ENCODE results near the gene CLCN1. TPM values are rescaled to one million over a fixed set of nuclear protein-coding genes. Genes with fewer than 3 reads are reported as not detected.
A peak's percentile ranks its signal among the peaks of the same experiment; 100 is the strongest.

The CLCN1 gene
- total and polyA plus RNA-seq, 2 of the 4 experiments (the other 2 are of a cell fraction): not detected

- Histone ChIP-seq H3K9me3 (ENCODE audit: control insufficient read depth, insufficient read depth, low read length) (no peaks in the 10 kb centered on the region), H3K79me1 (ENCODE audit: low read depth in 1 of 2, low read length in 2 of 2) (peaks cover 19 to 64% of the 10 kb centered on the region in 2 experiments), H2BK5ac (ENCODE audit: low read depth, low read length, poor library complexity, severe bottlenecking) (peak overlapping the region; percentile 33), H3K14ac (replicated peaks; ENCODE audit: low read depth, low read length) (peak overlapping the region; percentile 80), H3K9me1 (ENCODE audit: insufficient read depth, low read length) (peaks cover 28% of the 10 kb centered on the region), H3K36me3 (ENCODE audit: control insufficient read depth, insufficient read depth, low read length) (peaks cover 65% of the 10 kb centered on the region), H3K4me1 (ENCODE audit: control insufficient read depth, insufficient read depth, low read length) (peaks cover 37% of the 10 kb centered on the region), H3K4ac (ENCODE audit: low read depth, low read length) (peak overlapping the region; percentile 28; the same call in 1 of the 2 replicates), H4K5ac (ENCODE audit: low read depth, low read length) (no peak overlapping the region), H2BK15ac (ENCODE audit: low read depth, low read length) (no peak overlapping the region), H3K23ac (ENCODE audit: low read depth, low read length) (peak overlapping the region; percentile 97), H2BK20ac (ENCODE audit: low read depth, low read length) (no peak overlapping the region), H2AFZ (replicated peaks; ENCODE audit: low read length, poor library complexity) (no peak overlapping the region), H2AK9ac (replicated peaks; ENCODE audit: low read depth, low read length, poor library complexity) (peak overlapping the region; percentile 50), H3K27ac (ENCODE audit: insufficient read depth, low read length) (peak overlapping the region; percentile 52), H4K91ac (ENCODE audit: insufficient read depth, low read depth, low read length) (no peak overlapping the region), H3K18ac (ENCODE audit: low read depth, low read length) (no peak overlapping the region), H3K27me3 (ENCODE audit: control insufficient read depth, insufficient read depth, low read length) (no peaks in the 10 kb centered on the region), H3K4me2 (ENCODE audit: low read depth, low read length) (peak overlapping the region; percentile 93), H3K9ac (ENCODE audit: low read depth, low read length) (peak overlapping the region; percentile 97), H3K4me3 (ENCODE audit: insufficient read depth, low read depth, low read length) (peak overlapping the region; percentile 68), H3K56ac (ENCODE audit: extremely low read depth, insufficient read depth, low read length) (no peak overlapping the region), H4K20me1 (ENCODE audit: insufficient read depth, low read length) (peaks cover 74% of the 10 kb centered on the region), H4K8ac (ENCODE audit: low read depth in 2 of 2, low read length in 2 of 2) (no peak overlapping the region; a peak in 1 of 4 replicates), H2AK5ac (ENCODE audit: low read depth, low read length) (no peak overlapping the region), H2BK120ac (ENCODE audit: low read depth, low read length) (no peak overlapping the region)
- intact Hi-C loops (cut with micrococcal nuclease) (loop anchor here (5.0 kb wide), 2 partner anchors 142 to 822 kb away; no protein-coding TSS in a partner anchor), in situ Hi-C loops (cut with MboI; ENCODE audit: low sequenced_read_pairs) (no loop called here), dilution Hi-C loops (cut with HindIII; ENCODE audit: low sequenced_read_pairs, unreplicated experiment) (no loop called here)
- no TSS peak for BruUV-seq (replicated peaks)
- POLR2A ChIA-PET (ENCODE audit: unreplicated experiment): interaction anchor here (1.2 kb wide), 2 partner anchors 9 to 13 kb away, joined by 4 to 5 read pairs; no protein-coding TSS in a partner anchor
- CTCF ChIA-PET: interaction anchor here (0.7 kb wide), 1 partner anchor 18 kb away, joined by 3 read pairs; no protein-coding TSS in a partner anchor
- DNase-seq: peak; percentile 59
- no peak for ATAC-seq (ENCODE audit: low read depth)
- WGBS, 2 experiments (ENCODE audit: extremely low coverage in 2 of 2, insufficient read length in 1 of 2): 49% methylated on average over 4 of the region's 5 CpGs; no CpG with 5 or more reads in 1 of the 2 experiments
- TF ChIP-seq MXI1 (IDR thresholded peaks at IDR 0.05; ENCODE audit: borderline replicate concordance, low read depth, low read length): no peak
- TF ChIP-seq FOS (IDR thresholded peaks at IDR 0.05; ENCODE audit: low read depth, low read length): no peak
- TF ChIP-seq USF2 (IDR thresholded peaks at IDR 0.05; ENCODE audit: low read depth, low read length): no peak
- TF ChIP-seq MAFK (IDR thresholded peaks at IDR 0.05; ENCODE audit: low read depth, low read length): no peak
- TF ChIP-seq CEBPB (IDR thresholded peaks at IDR 0.05; ENCODE audit: low read depth, low read length): no peak
- no peak for TF ChIP-seq BHLHE40 (IDR thresholded peaks at IDR 0.05; ENCODE audit: low read depth, low read length)
- TF ChIP-seq RCOR1 (IDR thresholded peaks at IDR 0.05; ENCODE audit: insufficient replicate concordance, low read length): no peak
Measured at GRCh38 chr7:143384148-143384547, 68.2 kb downstream of the CLCN1 start.

Data from IMR-90 (cell line).